ENCODE measurements around the gene MTIF3. TPM values are rescaled to one million over a fixed set of nuclear protein-coding genes. Genes with fewer than 3 reads are reported as not detected.

The MTIF3 gene
- 40.9 TPM for total RNA-seq (ENCODE audit: insufficient read depth, low replicate concordance)

- peak; percentile 94 for DNase-seq (ENCODE audit: low spot score)
These were observed at the start of gene MTIF3 for GRCh38 chr13:27449936-27450828. Gene MTIF3 (minus strand): TSS chr13:27450564. CDS start chr13:27440448, 10,116 bp downstream.

- no peak for DNase-seq (ENCODE audit: low spot score)
These were observed 47.3 kb upstream of the MTIF3 start for GRCh38 chr13:27497563-27498230.

- DNase-seq (ENCODE audit: low spot score) = no peak
These were observed 46.3 kb upstream of the MTIF3 start for GRCh38 chr13:27496536-27497273.

GRCh38 chr13:27496006-27496405 lies 45.6 kb upstream of the MTIF3 start:
- no peak for DNase-seq (ENCODE audit: low spot score)

GRCh38 chr13:27495551-27495950 lies 45.2 kb upstream of the MTIF3 start:
- DNase-seq (ENCODE audit: low spot score) = no peak

GRCh38 chr13:27493981-27494380 lies 43.6 kb upstream of the MTIF3 start:
- no peak for DNase-seq (ENCODE audit: low spot score)

- DNase-seq (ENCODE audit: low spot score) = no peak
These were observed 39.1 kb upstream of the MTIF3 start for GRCh38 chr13:27489456-27489855.

GRCh38 chr13:27487776-27488175 lies 37.4 kb upstream of the MTIF3 start:
- no peak for DNase-seq (ENCODE audit: low spot score)

GRCh38 chr13:27483421-27483820 lies 33.1 kb upstream of the MTIF3 start:
- DNase-seq (ENCODE audit: low spot score) = no peak

GRCh38 chr13:27482983-27483382 lies 32.6 kb upstream of the MTIF3 start:
- DNase-seq (ENCODE audit: low spot score) = peak; percentile 19

GRCh38 chr13:27481766-27482165 lies 31.4 kb upstream of the MTIF3 start:
- DNase-seq (ENCODE audit: low spot score) = no peak

- no peak for DNase-seq (ENCODE audit: low spot score)
These were observed 26.8 kb upstream of the MTIF3 start for GRCh38 chr13:27476943-27477703.

- no peak for DNase-seq (ENCODE audit: low spot score)
These were observed 24.4 kb upstream of the MTIF3 start for GRCh38 chr13:27474751-27475268.

GRCh38 chr13:27472941-27473340 lies 22.6 kb upstream of the MTIF3 start:
- DNase-seq (ENCODE audit: low spot score) = no peak

GRCh38 chr13:27472441-27472840 lies 22.1 kb upstream of the MTIF3 start:
- DNase-seq (ENCODE audit: low spot score) = no peak

- no peak for DNase-seq (ENCODE audit: low spot score)
These were observed 19.9 kb upstream of the MTIF3 start for GRCh38 chr13:27470075-27470820.

GRCh38 chr13:27466513-27466912 lies 16.1 kb upstream of the MTIF3 start:
- DNase-seq (ENCODE audit: low spot score) = no peak

- DNase-seq (ENCODE audit: low spot score) = no peak
These were observed 15.2 kb upstream of the MTIF3 start for GRCh38 chr13:27465611-27466010.

GRCh38 chr13:27463500-27463899 lies 13.1 kb upstream of the MTIF3 start:
- no peak for DNase-seq (ENCODE audit: low spot score)

- peak; percentile 51 for DNase-seq (ENCODE audit: low spot score)
These were observed 11.7 kb upstream of the MTIF3 start for GRCh38 chr13:27461940-27462584.
